Posterior vena cava (tissue), 2 donors: ENCODE measurements around the gene CCNT2. TPM values are rescaled to one million over a fixed set of nuclear protein-coding genes. Genes with fewer than 3 reads are reported as not detected.
"Not testable (repeated sequence)": the region's sequence is repeated elsewhere in the genome, so short reads cannot be mapped to it uniquely, and the experiment has no call there.

Experiments used
- DNase-seq: peaks from one replicate; pipeline ENCODE4 v3.0.0-alpha.2; 2020; ENCODE audit warnings: low spot score
- intact Hi-C, 2 donors: fragments of 100-400 bp; cut with DNase I; formaldehyde crosslinking; loops; one replicate each; pipeline versions ENCODE4 v1.14.1 to v1.14.2; 2022 to 2023
- total RNA-seq, 2 donors: library from RNA; stranded (reverse); fragmentation: NEBNext Ultra II Directional; extraction: Animal tissue kit (Norgen Biotek cat#: 25700); gene quantifications; one replicate each; pipeline ENCODE4 v1.2.1, GENCODE V29; 2021
- donor health status: DM: yes; HTN: yes; CAD: no.
- donor health status: DM: yes; HTN: yes; CAD: no.

Gene CCNT2
- total RNA-seq, 2 donors from 2014 or later: 32.1 to 34.0 TPM

DNA sequence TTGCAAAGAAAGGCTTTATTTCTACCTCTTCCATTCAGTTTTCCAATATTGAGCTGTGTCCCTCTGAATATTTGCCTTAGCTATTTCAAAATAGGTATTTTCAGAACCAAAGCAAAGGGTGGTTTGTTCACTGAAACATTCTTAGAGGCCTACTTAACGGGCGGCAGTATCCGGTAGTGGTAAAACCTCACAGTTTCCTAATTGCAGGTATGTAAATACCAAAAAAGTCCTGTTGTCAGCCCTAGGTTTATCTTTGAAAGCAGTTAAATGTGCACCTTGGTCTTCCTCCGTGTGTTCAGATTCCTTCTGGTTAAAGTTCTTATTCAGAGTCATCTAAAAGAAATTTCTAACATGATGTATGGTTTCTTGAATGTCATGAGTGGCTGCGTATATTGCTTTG, 38.9 kb downstream of the CCNT2 start:
- DNase-seq: no peak
- intact Hi-C loops: no loop called here

DNA sequence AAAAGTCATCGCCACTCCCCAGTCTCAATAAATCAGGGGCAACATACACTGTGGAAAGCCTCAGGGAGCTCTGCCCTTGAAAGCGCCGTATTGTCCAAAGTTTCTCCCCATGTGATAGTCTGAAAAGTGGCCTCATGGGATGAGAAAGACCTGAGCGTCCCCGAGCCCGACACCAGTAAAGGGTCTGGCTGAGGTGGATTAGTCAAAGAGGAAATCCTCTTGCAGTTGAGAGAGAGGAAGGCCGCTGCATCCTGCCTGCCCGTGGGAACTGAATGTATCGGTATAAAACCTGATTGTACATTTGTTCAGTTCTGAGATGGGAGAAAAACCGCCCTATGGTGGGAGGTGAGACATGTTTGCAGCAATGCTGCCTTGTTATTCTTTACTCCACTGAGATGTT, 48.5 kb downstream of the CCNT2 start:
- intact Hi-C loops, DNase-seq: not testable (repeated sequence)

DNA sequence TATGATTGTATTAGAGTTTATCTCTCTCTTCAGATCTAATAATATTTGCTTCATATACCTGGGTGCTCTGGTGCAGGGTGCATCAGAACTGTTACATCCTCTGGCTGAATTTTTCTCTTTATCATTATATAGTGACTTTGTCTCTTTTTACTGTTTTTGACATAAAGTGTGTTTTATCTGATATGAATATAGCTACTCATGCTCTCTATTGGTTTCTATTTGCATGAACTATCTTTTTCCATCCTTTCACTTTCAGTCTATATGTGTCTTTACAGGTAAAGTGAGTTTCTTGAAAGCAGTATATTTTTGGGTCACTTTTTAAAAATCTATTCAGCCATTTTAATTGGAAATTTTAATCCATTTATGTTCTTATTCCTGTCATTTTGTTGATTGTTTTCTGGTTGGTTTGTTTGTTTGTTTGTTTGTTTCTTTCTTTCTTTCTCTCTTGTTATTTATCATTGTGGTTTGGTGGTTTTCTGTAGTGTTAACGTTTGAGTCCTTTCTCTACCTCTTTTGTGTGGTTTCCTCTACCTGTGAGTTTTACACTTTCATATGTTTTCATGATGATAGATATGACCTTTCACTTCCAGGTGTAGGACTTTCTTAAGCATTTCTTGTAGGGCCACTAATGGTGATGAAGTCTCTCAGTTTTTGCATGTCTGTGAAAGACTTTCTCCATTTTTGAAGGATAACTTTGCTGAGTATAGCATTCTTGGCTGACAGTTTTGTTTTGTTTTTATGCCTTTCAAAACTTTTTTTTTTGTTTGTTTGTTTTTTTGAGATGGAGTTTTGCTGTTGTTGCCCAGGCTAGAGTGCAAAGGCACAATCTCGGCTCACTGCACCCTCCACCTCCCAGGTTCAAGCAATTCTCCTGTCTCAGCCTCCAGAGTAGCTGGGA, 54.9 kb downstream of the CCNT2 start:
- DNase-seq: no peak
- intact Hi-C loops: no loop called here

DNA sequence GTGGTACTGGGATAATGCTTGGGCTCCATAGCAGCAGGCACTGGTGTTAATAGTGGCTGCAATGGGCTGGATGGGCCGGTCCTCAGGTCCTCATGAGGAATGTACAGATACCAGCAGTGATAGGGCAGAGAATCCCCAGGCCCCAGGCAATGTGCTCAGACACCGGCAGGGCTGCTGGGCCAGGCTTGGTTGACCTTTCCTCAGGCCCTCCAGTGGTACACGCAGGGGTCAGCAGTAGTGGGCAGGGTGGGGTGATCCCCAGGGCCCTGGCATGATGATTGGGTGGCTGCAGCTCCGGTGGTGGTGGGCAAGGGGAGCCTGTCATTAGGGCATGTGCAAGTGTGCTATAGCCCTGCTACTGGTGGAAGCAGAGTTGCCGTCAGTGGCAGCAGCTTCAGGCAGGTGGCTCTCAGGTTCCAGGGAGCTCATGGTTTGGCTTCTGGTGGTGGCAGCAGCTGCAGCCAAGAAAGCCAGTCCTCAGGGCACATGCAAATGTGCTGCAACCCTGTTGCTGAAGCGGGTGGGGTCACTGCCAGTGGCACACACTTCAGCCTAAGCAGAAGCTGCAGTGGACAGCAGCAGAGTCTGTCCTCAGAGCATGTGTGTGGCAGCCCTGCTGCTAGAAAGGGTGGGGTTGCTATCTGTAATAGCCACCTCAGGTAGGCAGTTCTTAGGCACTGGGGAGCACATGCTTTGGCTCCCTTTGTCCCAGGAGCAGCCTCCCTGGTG, 56.8 kb downstream of the CCNT2 start:
- intact Hi-C loops: no loop called here
- DNase-seq: no peak

DNA sequence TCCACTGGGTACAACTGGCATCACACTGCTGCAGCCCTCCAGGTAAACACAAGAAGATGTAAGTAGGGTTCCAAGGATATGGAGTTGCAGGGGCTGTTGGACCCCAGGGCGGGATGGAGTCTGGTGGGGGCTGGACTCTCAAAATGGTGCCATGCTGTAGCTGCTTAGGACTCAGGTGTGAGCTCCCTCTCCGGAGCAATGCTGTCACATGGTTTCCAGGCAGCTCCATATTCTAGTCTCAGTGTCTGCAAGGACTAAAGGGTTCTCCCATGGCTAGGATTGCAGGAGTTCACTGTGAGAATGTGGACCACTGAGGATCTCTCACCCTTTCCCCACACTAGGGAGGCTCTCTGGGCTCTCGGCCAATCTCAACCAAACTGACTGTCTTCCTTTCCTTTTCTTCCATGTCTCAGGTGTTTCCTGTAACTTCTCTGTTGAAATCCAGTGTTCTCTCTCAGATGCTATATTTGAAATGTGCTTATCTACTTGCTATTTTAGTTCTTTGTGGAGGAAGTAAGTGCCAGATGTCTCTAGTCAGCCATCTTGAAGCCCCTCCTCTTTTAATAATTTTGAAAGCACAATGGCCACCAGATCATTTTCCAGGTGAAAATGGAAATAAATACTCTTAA, 57.6 kb downstream of the CCNT2 start:
- intact Hi-C loops: no loop called here
- no peak for DNase-seq

DNA sequence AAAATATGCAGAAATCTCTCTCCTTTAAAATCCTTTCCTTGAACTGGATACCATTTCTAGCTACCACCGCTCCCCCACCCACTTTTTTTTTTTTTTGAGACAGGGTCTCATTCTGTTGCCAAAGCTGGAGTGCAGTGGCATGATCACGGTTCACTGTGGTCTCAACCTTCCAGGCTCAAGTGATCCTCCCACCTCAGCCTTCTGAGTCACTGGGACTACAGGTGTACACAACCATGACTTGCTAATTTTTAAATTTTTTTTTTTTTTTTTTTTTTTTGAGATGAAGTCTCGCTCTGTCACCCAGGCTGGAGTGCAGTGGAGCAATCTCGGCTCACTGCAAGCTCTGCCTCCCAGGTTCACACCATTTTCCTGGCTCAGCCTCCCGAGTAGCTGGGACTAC, 58.5 kb downstream of the CCNT2 start:
- intact Hi-C loops, DNase-seq: not testable (repeated sequence)

DNA sequence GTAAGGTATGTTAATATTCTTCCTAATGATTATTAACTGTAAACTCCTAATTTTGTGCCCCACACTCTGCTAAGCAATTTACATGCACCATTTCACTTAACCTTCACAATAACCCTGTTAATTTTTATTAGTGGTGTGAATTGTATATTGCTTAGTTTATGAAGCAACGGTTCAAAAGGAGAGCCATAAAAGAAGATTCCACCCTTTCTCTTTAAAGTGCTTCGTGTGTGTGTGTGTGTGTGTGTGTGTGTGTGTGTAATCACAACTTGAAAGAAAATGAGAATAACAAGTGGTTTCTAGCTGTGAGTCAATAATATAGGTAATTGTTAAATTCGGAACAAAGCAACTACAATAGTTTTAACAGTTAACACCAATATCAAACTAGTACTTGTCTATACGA, 60.6 kb downstream of the CCNT2 start:
- intact Hi-C loops: no loop called here
- DNase-seq: no peak

DNA sequence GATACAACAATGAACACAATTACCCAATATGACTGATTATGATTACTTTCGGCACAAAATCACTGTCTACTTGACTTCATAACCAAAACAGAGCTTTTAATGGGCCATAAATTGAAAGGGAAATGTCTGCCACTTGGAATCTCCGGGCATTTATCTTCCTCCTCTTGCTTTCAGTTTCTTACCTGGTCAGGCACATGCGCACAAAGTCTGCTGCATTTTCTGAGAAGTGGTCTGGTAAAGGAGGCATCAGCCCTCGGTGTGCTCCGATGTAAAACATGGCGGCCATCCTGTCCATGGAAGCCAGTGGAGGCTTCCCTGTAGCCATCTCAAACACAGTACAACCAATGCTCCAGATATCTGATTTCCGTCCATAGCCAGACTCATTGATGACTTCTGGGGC, 62.0 kb downstream of the CCNT2 start:
- intact Hi-C loops: no loop called here

DNA sequence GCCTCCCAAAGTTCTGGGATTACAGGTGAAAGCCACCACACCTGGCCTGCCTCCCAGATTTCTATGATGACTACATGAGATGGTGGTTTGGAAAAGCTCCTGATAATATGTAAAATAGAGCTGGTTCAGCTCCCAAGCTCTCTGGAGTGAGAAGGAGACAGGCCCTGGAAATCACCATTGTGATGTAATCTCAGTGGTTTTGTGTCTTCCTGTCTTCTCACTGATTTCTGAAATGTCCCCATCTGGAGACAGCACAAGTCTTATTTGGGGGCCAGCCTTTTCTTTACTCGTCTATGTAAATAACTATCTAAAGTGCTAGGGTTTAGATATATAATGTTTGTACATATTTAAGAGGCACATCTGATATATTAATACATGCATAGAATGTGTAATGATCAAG, 64.0 kb downstream of the CCNT2 start:
- intact Hi-C loops: no loop called here
- no peak for DNase-seq

More for the DNA sequence above, 62.0 kb downstream of the CCNT2 start:
- DNase-seq: no peak

DNA sequence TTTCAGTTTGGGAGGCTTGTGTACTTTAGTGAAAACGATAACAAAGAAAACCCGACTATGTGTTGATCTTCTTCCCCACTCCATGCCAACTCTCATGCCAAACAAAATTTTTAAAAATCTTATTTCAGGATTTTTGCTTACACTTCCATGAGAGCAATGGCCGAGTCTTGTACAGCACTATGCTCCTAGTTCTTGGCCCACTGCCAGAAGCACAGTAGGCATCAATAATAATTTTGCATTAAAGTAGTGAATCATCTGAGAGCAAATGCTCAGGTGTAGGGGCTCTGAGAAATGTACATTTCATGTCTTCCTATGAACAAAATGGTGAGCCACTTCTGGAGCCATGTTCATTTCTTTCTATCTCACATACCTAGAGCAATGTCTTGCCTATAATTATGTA, 66.4 kb downstream of the CCNT2 start:
- no peak for DNase-seq
- intact Hi-C loops: no loop called here

DNA sequence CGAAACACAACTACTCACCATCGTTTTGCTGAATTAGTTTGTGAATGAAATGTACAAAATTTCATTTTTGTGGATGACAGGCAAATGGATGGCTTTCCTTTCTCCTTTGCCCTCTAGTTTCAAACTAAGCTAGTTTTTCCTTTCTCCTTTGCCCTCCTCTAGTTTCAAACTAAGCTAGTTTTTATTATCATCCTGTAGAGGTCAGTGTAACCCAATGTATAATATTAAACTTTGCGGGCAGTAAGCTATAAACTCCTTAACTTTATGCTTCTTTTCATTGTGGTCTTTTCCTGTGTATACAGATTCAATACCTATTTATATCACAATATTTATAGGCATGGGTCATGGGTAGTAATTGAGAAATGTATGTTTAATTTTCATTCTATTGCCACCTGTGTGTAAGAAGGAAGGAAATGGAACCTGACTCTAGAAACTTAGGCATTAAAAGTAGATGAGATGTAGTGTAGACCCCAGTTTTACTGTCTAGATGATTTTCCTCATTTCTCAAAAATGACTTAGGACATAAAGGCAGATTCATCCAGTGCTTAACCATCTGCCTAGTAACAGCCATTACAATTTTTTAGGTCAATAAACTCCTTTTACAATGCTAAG, 70.5 kb downstream of the CCNT2 start:
- intact Hi-C loops: no loop called here
- DNase-seq: no peak

DNA sequence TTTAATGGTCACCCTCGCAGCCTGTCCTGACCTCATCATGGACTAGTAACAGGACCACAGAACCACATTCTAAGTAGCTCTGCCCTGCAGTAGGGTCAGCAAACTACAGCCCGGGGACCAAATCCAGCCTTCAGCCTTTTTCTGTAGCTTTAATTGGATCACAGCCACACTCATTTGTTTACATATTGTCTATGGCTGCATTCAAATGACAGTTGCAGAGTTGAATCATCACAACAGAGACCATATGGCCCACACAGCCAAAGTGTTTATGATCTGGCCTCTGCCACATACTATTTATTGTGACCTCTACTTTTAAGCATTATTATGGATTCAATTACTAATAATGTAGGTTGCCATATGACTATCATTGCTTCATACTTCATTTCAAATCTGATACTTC, 80.9 kb downstream of the CCNT2 start:
- intact Hi-C loops: no loop called here
- no peak for DNase-seq

DNA sequence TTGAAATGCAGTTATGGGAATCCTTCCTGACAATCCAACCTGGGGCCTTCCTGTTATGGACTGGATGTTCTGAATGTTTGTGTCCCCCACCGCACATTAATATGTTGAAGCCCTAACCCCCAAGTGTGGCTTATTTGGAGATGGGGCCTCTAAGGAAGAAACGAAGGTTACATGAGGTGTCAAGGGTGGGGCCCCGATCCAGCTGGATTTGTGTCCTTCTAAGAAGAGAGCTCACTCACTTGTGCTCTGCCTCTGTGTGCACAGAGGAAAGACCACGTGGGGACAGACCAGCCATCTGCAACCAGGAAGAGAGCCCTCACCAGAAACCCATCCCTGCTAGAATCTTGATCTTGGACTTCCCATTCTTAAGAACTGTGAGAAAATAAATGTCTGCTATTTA, 84.2 kb downstream of the CCNT2 start:
- intact Hi-C loops: loop anchor here (10.0 kb wide), 1 partner anchor 712 kb away; no protein-coding TSS in a partner anchor
- DNase-seq: no peak

DNA sequence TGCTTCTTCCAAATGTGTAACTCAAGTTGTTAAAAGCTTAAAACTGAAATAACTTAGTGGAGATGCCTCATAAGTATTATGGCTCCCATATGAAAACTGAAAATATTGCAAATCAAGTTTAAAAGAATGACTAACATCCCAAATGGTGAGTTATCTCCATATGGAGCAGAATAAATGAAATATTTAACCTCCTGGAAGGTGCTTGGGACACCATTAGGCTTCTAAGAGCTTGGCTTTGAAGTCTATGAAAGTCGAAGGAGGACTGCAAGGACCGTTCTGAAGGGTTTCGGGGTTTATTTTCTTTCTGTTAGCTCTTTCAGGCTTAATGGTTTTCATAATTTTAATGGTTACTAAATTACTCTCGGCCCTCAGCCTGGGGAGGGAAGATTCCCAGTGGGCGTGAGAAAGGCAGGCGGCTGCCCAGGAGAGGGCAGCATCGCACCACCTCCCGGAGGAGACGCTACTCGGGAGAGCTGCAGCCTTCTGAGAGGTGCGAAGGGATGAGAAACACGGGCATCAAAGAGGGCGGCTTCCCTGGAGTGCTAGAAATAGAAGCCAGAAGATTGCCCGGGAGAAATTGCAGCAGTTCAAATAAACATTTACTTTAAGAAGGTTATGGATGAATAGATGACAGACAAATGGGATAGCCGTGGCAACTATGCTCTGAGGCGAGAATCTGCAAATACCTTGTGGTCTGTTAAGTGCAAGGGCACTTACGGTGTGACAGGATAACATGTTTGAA, 85.6 kb downstream of the CCNT2 start:
- DNase-seq: peak; percentile 91

DNA sequence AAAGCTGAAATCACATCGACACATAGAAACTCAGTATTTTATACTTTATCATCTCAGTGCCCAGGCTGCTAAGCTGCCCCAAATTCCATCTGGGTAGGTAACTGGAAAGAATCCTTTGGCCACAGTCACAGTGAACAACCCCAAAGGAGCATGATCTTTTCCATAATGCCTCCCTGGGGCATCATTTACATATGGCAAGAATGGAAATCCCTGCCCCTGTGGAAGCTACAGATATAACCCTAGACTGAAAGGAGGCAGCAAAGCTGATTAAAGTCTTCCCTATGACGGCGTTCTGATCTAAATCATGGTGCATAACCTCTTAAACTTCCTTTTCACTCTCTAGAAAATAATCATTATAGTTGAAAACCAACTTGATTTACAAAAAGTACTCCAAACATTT, 87.1 kb downstream of the CCNT2 start:
- DNase-seq: no peak
- intact Hi-C loops: loop anchor here (10.0 kb wide), 1 partner anchor 709 kb away; no protein-coding TSS in a partner anchor

More for the DNA sequence above, 85.6 kb downstream of the CCNT2 start:
- intact Hi-C loops: loop anchor here (10.0 kb wide), 1 partner anchor 711 kb away; no protein-coding TSS in a partner anchor
